Measurements from ENCODE around the gene TTC21A.
"Not testable (repeated sequence)": the region's sequence is repeated elsewhere in the genome, so short reads cannot be mapped to it uniquely, and the experiment has no call there.

The TTC21A gene, protein sequence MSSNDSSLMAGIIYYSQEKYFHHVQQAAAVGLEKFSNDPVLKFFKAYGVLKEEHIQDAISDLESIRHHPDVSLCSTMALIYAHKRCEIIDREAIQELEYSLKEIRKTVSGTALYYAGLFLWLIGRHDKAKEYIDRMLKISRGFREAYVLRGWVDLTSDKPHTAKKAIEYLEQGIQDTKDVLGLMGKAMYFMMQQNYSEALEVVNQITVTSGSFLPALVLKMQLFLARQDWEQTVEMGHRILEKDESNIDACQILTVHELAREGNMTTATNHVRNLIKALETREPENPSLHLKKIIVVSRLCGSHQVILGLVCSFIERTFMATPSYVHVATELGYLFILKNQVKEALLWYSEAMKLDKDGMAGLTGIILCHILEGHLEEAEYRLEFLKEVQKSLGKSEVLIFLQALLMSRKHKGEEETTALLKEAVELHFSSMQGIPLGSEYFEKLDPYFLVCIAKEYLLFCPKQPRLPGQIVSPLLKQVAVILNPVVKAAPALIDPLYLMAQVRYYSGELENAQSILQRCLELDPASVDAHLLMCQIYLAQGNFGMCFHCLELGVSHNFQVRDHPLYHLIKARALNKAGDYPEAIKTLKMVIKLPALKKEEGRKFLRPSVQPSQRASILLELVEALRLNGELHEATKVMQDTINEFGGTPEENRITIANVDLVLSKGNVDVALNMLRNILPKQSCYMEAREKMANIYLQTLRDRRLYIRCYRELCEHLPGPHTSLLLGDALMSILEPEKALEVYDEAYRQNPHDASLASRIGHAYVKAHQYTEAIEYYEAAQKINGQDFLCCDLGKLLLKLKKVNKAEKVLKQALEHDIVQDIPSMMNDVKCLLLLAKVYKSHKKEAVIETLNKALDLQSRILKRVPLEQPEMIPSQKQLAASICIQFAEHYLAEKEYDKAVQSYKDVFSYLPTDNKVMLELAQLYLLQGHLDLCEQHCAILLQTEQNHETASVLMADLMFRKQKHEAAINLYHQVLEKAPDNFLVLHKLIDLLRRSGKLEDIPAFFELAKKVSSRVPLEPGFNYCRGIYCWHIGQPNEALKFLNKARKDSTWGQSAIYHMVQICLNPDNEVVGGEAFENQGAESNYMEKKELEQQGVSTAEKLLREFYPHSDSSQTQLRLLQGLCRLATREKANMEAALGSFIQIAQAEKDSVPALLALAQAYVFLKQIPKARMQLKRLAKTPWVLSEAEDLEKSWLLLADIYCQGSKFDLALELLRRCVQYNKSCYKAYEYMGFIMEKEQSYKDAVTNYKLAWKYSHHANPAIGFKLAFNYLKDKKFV (N-terminal part only)

GRCh38 chr3:39107388-39108199 lies at the start of gene TTC21A, which contains the start of gene GORASP1:
Gene TTC21A (plus strand): TSS chr3:39107680. CDS start chr3:39107838, 158 bp downstream.
Gene GORASP1 (minus strand): TSS chr3:39107627. CDS start chr3:39107541, 86 bp downstream.
- DNase-seq, result peak; percentile 34

DNA sequence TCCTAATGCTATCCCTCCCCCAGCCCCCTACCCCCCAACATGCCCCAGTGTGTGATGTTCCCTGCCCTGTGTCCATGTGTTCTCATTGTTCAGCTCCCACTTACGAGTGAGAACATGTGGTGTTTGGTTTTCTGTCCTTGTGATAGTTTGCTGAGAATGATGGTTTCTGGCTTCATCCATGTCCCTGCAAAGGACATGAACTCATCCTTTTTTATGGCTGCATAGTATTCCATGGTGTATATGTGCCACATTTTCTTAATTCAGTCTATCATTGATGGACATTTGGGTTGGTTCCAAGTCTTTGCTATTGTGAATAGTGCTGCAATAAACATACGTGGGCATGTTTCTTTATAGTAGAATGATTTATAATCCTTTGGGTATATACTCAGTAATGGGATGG lies 46.3 kb upstream of the TTC21A start:
- not testable (repeated sequence) for DNase-seq

DNA sequence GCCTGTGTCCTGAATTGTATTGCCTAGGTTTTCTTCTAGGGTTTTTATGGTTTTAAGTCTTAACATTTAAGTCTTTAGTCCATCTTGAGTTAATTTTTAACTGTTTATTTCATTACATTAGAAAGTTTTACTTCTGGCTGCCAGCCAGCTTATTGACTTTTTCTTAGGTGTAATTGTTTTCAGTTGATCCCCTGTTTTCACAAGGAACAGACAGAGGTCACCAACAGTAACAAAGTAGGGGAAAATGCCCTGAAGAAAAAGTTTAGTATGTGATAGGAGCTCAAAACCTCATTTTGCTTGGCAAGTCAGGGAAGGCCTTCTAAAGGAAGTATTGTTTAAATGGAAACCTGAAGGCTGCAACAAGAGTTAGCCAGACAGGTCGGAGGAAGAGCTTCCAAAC lies 45.3 kb upstream of the TTC21A start:
- DNase-seq, result no peak

GRCh38 chr3:39063143-39063542 lies 44.3 kb upstream of the TTC21A start:
- no peak for DNase-seq

DNA sequence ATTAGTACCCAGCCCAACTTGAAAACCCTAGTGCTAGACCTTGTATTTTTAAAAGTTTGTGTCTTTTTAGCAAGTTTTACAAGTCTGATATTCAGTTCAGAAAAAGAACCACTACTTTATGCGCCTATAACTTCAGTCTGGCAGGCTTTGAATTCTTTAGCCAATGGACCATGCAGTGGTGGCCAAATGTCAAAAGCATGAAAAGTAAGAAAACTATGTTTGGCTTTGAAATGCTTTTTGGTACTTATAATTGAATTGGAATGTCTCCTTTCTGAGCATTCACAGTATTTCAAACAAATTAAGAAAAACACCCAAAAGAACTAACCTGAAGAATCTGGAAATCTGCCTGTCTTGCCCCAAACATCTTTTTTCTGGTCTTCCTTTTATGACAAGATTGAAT lies 42.8 kb upstream of the TTC21A start:
- no peak for DNase-seq

- no peak for DNase-seq
Measured at GRCh38 chr3:39065197-39065596, 42.3 kb upstream of the TTC21A start.

DNA sequence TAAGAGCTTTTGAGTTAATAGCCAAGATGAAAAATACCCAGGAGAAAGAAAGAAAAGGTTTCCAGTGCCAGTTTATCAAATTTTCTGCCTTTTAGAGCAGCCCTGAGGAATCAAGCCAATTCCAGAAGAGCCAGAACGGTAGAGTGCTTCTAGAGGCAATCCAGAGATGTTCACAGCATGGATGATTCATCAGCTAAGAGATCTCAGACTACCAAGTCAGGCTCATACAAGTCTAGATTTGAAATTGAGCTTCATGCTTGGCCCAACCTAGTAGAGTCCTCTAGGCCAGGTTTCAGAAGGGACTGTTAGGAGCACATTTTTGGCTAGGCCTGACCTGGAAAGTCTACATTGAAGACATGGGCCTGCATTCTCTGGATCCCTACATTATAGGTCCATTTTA lies 40.2 kb upstream of the TTC21A start:
- DNase-seq, result no peak

DNA sequence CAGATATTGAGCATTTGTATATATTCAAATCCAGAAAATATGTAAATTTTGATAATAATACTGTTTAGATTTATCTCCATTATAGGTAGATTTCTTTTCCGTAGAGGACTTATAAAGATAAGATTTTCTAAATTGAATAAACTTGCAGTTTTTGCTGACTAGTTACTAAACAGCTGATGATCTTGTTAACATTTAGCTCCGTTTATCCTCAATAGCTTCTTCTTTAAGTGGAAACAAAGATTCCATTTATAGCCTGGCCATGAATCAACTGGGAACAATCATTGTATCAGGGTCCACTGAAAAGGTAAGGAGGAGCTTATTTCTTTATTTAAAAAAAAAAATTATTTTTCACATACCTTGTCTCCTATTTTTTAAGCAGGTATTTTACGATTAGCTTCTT lies 38.9 kb upstream of the TTC21A start:
- DNase-seq, result no peak

GRCh38 chr3:39075910-39076309 lies 31.6 kb upstream of the TTC21A start:
- DNase-seq, result no peak

- no peak for DNase-seq
Measured at GRCh38 chr3:39079530-39079929, 27.9 kb upstream of the TTC21A start.

- no peak for DNase-seq
Measured at GRCh38 chr3:39080026-39080425, 27.5 kb upstream of the TTC21A start.

DNA sequence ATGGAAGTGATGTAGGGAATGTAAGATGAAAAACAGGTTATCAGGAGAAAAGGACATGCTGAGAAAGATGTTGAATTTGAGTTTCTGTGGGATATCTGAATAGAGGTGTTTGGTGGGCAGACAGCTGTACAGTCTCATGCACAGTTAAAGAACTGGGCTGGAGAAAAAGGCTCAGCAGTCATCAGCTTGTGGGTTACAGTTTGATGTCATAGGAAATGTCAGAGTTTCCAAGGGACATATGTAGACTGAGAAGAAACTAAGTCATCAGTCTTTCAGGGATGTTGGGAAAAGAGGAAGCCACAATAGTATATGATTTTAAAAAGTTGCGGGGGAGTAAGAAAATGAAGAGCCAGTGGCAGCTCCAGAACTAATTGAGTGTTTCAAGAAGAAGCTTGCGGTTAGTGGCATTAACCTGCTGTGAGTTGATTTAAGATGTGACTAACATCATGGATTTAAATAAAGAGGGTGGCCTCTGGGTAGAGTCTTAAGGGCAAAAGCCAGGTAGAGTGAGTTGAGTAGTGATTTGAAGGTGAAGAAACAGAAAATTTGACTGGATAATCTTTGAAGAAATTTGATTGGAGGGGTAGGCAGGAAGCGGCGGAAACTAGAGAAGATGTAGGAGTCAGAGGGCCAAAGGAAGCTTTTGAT lies 24.7 kb upstream of the TTC21A start:
- no peak for DNase-seq

- DNase-seq, result no peak
Measured at GRCh38 chr3:39086144-39086543, 21.3 kb upstream of the TTC21A start.

DNA sequence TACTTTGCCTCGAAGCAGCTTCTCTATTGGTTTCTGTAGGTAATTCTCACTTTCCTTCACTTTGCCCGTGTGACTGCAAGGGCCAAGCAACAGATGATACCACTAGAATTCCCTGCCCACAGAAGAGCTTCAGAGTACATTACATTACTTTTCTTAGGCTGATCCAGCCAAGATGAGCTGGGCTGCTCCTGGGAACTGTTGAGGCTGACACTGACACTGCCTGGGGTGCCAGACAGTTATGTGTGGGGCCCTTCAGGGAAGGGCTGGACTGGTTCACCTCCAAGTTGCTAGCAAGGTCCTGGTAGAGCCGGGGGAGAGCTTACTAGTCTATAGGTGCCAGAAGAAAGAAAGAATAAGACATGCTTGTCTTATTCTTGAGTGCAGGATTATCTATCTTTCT lies 19.0 kb upstream of the TTC21A start:
- no peak for DNase-seq

GRCh38 chr3:39088889-39089288 lies 18.6 kb upstream of the TTC21A start:
- DNase-seq, result no peak

DNA sequence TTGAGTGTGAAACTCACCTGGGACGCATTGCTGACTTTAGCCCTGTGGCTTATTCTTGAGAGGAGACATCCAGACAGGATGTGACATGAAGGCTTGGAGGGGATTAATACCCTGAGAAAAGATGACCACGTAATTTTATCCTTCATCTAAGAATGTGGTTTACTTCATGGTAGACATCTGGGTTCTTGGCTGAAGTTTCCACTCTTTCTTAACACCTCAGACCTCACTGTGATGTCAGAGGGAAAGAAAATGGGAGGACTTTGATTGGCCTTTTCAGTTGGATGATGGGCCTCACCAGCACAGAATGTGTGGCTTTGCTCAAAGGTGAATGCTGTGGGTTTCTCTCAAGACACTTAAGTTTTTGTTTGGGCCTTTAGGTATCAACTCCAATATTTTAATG lies 16.6 kb upstream of the TTC21A start:
- no peak for DNase-seq

DNA sequence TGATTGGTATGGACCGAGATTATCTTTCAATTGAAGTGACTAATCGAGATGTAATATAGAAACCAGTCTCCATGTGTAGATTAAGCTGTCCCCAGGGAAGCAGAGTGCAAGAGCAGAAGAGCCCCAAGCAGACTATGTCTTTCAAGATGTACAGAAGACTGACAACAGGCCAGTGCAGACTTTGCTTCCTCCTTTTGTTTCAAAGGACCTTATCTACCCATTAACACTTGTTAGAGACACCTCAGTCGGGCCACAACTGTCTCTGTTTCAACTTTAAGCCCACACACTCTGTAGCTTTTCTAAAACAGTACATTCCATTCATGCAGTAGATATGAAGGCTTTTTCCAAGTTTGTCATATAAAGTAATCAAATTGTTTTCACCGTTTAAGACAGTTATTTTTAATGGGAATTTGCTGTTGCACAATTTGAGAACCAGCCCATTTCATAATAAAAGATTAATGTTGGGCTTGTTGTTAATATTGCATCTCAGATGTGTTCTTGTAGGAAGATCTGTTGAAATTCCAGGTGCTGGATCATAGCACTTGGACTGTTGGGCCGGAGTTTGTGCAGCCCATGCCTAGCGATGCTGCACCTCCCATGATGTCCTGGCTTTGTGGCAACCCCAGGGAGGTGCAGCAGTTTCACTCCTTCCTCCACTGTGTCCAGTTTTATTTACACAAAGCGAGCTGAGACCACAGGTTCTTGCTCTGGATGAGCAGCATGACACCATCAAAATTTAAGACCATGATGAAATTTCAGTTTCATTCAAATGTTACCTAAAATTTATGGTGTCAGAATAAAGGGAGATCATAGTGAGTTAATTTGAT lies 12.4 kb upstream of the TTC21A start:
- DNase-seq, result no peak

- DNase-seq, result no peak
Measured at GRCh38 chr3:39095778-39096177, 11.7 kb upstream of the TTC21A start.

DNA sequence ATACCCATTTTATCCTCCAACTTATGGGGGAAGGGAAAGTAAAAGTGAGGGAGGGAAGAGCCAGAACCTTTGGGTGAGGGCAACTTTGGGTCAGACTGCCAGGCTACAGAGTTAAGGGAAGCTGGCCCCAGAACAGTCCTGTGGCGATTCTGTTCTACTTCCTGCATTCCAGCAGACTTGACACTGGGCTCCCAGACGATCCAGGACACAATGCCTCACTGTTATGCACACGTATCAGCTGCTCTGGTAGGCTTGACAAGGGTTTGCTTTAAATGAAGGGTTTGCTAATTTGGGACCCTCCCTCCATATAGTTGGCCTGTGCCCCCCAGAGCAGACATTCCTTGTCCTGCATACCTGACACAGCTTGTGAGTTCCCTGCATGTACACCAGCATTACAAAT lies 10.7 kb upstream of the TTC21A start:
- no peak for DNase-seq

GRCh38 chr3:39097716-39098472 lies 9.6 kb upstream of the TTC21A start:
- DNase-seq, result no peak
